SK-N-SH treated with all-trans-retinoic acid at 6 μM for 48 hours (cell line): ENCODE data around the gene RAB11FIP4.

Source experiments
- ATAC-seq: fragments of 200-7000 bp; cut with Tn5 transposase; 3 replicates; pipeline ENCODE4 v1.9.1; 2020; ENCODE audit warnings: mild to moderate bottlenecking, moderate library complexity
- ARNTL ChIP-seq: fragments of 450-650 bp; formaldehyde crosslinking; IDR thresholded peaks from 2 replicates; pipeline ENCODE4 v1.5.0; 2020; ENCODE audit warnings: low read depth, mild to moderate bottlenecking, moderate library complexity, borderline replicate concordance
- BACH2 ChIP-seq: fragments of 250-450 bp; sonication (Bioruptor Pico); IDR thresholded peaks from 2 replicates; pipeline ENCODE4 v1.9.0; 2021; ENCODE audit warnings: mild to moderate bottlenecking, borderline replicate concordance
- CSDC2 ChIP-seq: fragments of 250-450 bp; sonication (Bioruptor Pico); IDR thresholded peaks from 2 replicates; pipeline ENCODE4 v1.5.0; 2020; ENCODE audit warnings: mild to moderate bottlenecking, moderate library complexity
- ESRRG ChIP-seq: fragments of 250-450 bp; sonication (Bioruptor Pico); IDR thresholded peaks from 2 replicates; pipeline ENCODE4 v1.6.1; 2021; ENCODE audit warnings: mild to moderate bottlenecking
- OSR1 ChIP-seq: fragments of 250-450 bp; sonication (Bioruptor Pico); IDR thresholded peaks from 2 replicates; pipeline ENCODE4 v1.8.0; 2022; ENCODE audit warnings: moderate library complexity, mild to moderate bottlenecking, inconsistent platforms
- PATZ1 ChIP-seq: fragments of 250-450 bp; sonication (Bioruptor Pico); IDR thresholded peaks from 2 replicates; pipeline ENCODE4 v1.8.0; 2020; ENCODE audit warnings: mild to moderate bottlenecking, moderate library complexity, borderline replicate concordance
- PPARA ChIP-seq: fragments of 250-450 bp; sonication (Bioruptor Pico); IDR thresholded peaks from 2 replicates; pipeline ENCODE4 v1.5.0; 2020; ENCODE audit warnings: mild to moderate bottlenecking, borderline replicate concordance
- RARB ChIP-seq: fragments of 250-450 bp; sonication (Bioruptor Pico); IDR thresholded peaks from 2 replicates; pipeline ENCODE4 v1.8.0; 2021; ENCODE audit warnings: mild to moderate bottlenecking, moderate library complexity
- SNAI2 ChIP-seq: fragments of 250-450 bp; sonication (Bioruptor Pico); IDR thresholded peaks from 2 replicates; pipeline ENCODE4 v1.5.0; 2020; ENCODE audit warnings: mild to moderate bottlenecking, moderate library complexity
- TCF4 ChIP-seq: fragments of 250-450 bp; sonication (Bioruptor Pico); IDR thresholded peaks from 2 replicates; pipeline ENCODE4 v1.8.0; 2021; ENCODE audit warnings: mild to moderate bottlenecking, moderate library complexity, borderline replicate concordance
- TOX ChIP-seq: fragments of 250-450 bp; sonication (Bioruptor Pico); IDR thresholded peaks from 2 replicates; pipeline ENCODE4 v1.8.0; 2021; ENCODE audit warnings: mild to moderate bottlenecking, moderate library complexity, borderline replicate concordance
- TSHZ2 ChIP-seq: fragments of 250-450 bp; sonication (Bioruptor Pico); IDR thresholded peaks from 2 replicates; pipeline ENCODE4 v1.5.0; 2020; ENCODE audit warnings: mild to moderate bottlenecking, moderate library complexity
- ZC3H10 ChIP-seq: fragments of 250-450 bp; sonication (Bioruptor Pico); IDR thresholded peaks from 2 replicates; pipeline ENCODE4 v1.5.1; 2021; ENCODE audit warnings: mild to moderate bottlenecking, moderate library complexity
- ZFP3 ChIP-seq: fragments of 250-450 bp; sonication (Bioruptor Pico); IDR thresholded peaks from 2 replicates; pipeline ENCODE4 v1.5.0; 2020; ENCODE audit warnings: mild to moderate bottlenecking, moderate library complexity
- ZFP30 ChIP-seq: fragments of 450-650 bp; formaldehyde crosslinking; IDR thresholded peaks from 2 replicates; pipeline ENCODE4 v1.5.0; 2022; ENCODE audit warnings: mild to moderate bottlenecking, moderate library complexity
- ZNF565 ChIP-seq: fragments of 450-650 bp; formaldehyde crosslinking; conservative IDR thresholded peaks from 2 replicates; pipeline ENCODE4 v1.5.0; 2020; ENCODE audit warnings: low read depth, mild to moderate bottlenecking, moderate library complexity
- ZNF70 ChIP-seq: fragments of 450-650 bp; formaldehyde crosslinking; IDR thresholded peaks from 2 replicates; pipeline ENCODE4 v1.5.0; 2020; ENCODE audit warnings: mild to moderate bottlenecking, moderate library complexity
- ZNF8 ChIP-seq: fragments of 450-650 bp; formaldehyde crosslinking; IDR thresholded peaks from 2 replicates; pipeline ENCODE4 v1.5.0; 2020; ENCODE audit warnings: mild to moderate bottlenecking, moderate library complexity
- TF ChIP-seq, protein P1 (sequence below): fragments of 250-450 bp; sonication (Bioruptor Pico); IDR thresholded peaks from 2 replicates; pipeline ENCODE4 v1.5.1; 2021; ENCODE audit warnings: mild to moderate bottlenecking, moderate library complexity
- TF ChIP-seq, protein P2 (sequence below): fragments of 250-450 bp; sonication (Bioruptor Pico); IDR thresholded peaks from 2 replicates; pipeline ENCODE4 v1.5.1; 2020; ENCODE audit warnings: low read depth, mild to moderate bottlenecking, moderate library complexity
- TF ChIP-seq, protein P3 (sequence below): fragments of 250-450 bp; sonication (Bioruptor Pico); IDR thresholded peaks from 2 replicates; pipeline ENCODE4 v1.8.0; 2021; ENCODE audit warnings: low read depth, mild to moderate bottlenecking, moderate library complexity, borderline replicate concordance

The RAB11FIP4 gene

GRCh38 chr17:31573861-31574260 lies 182.4 kb downstream of the RAB11FIP4 start:
- no peak for ATAC-seq
- TF ChIP-seq SNAI2 (no peak), TOX (no peak), ZNF8 (CRISPR knock-in tag) (no peak), ZNF565 (CRISPR knock-in tag) (no peak), ESRRG (CRISPR knock-in tag) (no peak), ZFP30 (CRISPR knock-in tag) (no peak), PPARA (CRISPR knock-in tag) (no peak), CSDC2 (CRISPR knock-in tag) (no peak), ZNF70 (CRISPR knock-in tag) (no peak), BACH2 (no peak), ZFP3 (CRISPR knock-in tag) (no peak), RARB (no peak), ARNTL (CRISPR knock-in tag) (no peak), ZC3H10 (CRISPR knock-in tag) (no peak), TCF4 (CRISPR knock-in tag) (no peak), OSR1 (CRISPR knock-in tag) (no peak), PATZ1 (CRISPR knock-in tag) (no peak), TSHZ2 (no peak)
- TF ChIP-seq, protein P1, sequence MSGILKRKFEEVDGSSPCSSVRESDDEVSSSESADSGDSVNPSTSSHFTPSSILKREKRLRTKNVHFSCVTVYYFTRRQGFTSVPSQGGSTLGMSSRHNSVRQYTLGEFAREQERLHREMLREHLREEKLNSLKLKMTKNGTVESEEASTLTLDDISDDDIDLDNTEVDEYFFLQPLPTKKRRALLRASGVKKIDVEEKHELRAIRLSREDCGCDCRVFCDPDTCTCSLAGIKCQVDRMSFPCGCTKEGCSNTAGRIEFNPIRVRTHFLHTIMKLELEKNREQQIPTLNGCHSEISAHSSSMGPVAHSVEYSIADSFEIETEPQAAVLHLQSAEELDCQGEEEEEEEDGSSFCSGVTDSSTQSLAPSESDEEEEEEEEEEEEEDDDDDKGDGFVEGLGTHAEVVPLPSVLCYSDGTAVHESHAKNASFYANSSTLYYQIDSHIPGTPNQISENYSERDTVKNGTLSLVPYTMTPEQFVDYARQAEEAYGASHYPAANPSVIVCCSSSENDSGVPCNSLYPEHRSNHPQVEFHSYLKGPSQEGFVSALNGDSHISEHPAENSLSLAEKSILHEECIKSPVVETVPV (CRISPR knock-in tag): no peak

- TF ChIP-seq RARB (no peak), PATZ1 (CRISPR knock-in tag) (no peak), OSR1 (CRISPR knock-in tag) (no peak), ZNF565 (CRISPR knock-in tag) (no peak), ZNF70 (CRISPR knock-in tag) (no peak), ARNTL (CRISPR knock-in tag) (no peak), SNAI2 (no peak), TCF4 (CRISPR knock-in tag) (no peak), PPARA (CRISPR knock-in tag) (no peak)
- TF ChIP-seq, protein P2, sequence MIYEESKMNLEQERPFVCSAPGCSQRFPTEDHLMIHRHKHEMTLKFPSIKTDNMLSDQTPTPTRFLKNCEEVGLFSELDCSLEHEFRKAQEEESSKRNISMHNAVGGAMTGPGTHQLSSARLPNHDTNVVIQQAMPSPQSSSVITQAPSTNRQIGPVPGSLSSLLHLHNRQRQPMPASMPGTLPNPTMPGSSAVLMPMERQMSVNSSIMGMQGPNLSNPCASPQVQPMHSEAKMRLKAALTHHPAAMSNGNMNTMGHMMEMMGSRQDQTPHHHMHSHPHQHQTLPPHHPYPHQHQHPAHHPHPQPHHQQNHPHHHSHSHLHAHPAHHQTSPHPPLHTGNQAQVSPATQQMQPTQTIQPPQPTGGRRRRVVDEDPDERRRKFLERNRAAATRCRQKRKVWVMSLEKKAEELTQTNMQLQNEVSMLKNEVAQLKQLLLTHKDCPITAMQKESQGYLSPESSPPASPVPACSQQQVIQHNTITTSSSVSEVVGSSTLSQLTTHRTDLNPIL (CRISPR knock-in tag): no peak
- TF ChIP-seq, protein P1 (CRISPR knock-in tag): no peak
- TF ChIP-seq, protein P3, sequence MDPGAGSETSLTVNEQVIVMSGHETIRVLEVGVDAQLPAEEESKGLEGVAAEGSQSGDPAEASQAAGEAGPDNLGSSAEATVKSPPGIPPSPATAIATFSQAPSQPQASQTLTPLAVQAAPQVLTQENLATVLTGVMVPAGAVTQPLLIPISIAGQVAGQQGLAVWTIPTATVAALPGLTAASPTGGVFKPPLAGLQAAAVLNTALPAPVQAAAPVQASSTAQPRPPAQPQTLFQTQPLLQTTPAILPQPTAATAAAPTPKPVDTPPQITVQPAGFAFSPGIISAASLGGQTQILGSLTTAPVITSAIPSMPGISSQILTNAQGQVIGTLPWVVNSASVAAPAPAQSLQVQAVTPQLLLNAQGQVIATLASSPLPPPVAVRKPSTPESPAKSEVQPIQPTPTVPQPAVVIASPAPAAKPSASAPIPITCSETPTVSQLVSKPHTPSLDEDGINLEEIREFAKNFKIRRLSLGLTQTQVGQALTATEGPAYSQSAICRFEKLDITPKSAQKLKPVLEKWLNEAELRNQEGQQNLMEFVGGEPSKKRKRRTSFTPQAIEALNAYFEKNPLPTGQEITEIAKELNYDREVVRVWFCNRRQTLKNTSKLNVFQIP (CRISPR knock-in tag): no peak
- TF ChIP-seq, all 23 proteins: peak for 0
Measured at GRCh38 chr17:31574458-31574857, 183.0 kb downstream of the RAB11FIP4 start.

More at GRCh38 chr17:31574458-31574857, 183.0 kb downstream of the RAB11FIP4 start:
- no peak for ATAC-seq
